ENCODE measurements around the gene TRAF3.
A peak's percentile ranks its signal among the peaks of the same experiment; 100 is the strongest.

The TRAF3 gene

DNA sequence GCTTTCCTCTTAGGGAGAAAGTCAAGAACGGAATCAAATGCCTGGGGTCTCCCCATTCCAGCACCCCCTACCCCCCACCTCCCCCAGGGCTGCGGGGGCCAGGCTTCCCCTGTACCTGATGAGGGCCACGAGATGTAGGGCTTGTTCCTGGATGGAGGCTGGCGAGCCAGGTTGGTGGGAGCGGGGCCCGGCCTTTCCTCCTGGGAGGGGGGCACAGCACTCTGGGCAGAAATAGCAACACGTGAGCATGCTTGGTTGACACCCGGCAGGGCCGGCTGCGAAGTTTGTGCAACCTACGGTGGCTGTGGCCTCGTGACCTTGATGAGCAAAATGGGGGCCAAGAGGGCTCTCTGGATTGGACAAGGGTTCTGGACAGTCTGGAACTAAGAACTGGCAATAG, 160.9 kb downstream of the TRAF3 start:
- Histone ChIP-seq H3K27me3 (no peaks in the 10 kb centered on the region), H3K9ac (no peak overlapping the region), H3K4me2 (no peak overlapping the region), H3K4me3 (no peak overlapping the region), H3K9me3 (replicated peaks in 1 of 11) (no peaks in the 10 kb centered on the region), H3K4me1 (peaks cover 9 to 57% (median 39%) of the 10 kb centered on the region in 10 experiments; a peak in 19 of 20 replicates), H3K27ac (no peak overlapping the region), H3K36me3 (peaks cover 0 to 24% (median 0%) of the 10 kb centered on the region in 11 experiments; a peak in 4 of 22 replicates), H4K20me1 (peaks cover 0 to 18% (median 0%) of the 10 kb centered on the region in 11 experiments; a peak in 2 of 22 replicates)
- TF ChIP-seq Cebpa-rat (IDR thresholded peaks at IDR 0.05): no peak

DNA sequence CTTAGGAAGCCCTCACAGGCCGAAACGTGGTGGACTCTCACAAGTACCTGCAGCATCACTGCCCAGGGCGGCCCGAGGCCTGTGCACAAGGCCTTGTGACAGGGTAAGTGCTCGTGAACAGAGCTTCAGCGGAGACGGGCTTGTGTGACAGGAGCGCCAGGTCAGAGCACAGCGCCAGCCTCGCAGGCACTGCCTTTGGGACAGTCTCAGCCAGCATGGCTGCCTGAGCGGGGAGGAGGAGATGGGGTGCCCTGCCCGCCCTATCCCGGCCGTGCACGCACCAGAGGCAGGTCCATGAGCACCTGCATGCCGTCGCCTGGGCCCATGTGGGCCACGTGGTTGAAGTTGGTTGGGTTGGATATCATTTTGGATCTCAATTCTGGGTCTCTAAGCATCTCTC, 162.1 kb downstream of the TRAF3 start:
- peaks cover 9 to 48% (median 28%) of the 10 kb centered on the region in 10 experiments; a peak in 19 of 20 replicates for H3K4me1 ChIP-seq
- H4K20me1 ChIP-seq: peaks cover 0 to 18% (median 0%) of the 10 kb centered on the region in 11 experiments; a peak in 2 of 22 replicates
- H3K4me3 ChIP-seq: no peak overlapping the region
- H3K9ac ChIP-seq: no peak overlapping the region
- H3K27ac ChIP-seq: no peak overlapping the region
- H3K27me3 ChIP-seq: no peaks in the 10 kb centered on the region
- H3K9me3 ChIP-seq (replicated peaks in 1 of 11): no peaks in the 10 kb centered on the region
- TF ChIP-seq Cebpa-rat (IDR thresholded peaks at IDR 0.05): no peak
- peak overlapping the region in 8 of 11 experiments; percentile 33 to 75 (median 54); a peak in 15 of 22 replicates for H3K4me2 ChIP-seq
- peaks cover 0 to 26% (median 0%) of the 10 kb centered on the region in 11 experiments; a peak in 8 of 22 replicates for H3K36me3 ChIP-seq

- no peaks in the 10 kb centered on the region for H3K27me3 ChIP-seq
- no peak overlapping the region for H3K27ac ChIP-seq
- peaks cover 0 to 33% (median 0%) of the 10 kb centered on the region in 11 experiments; a peak in 8 of 22 replicates for H3K36me3 ChIP-seq
- H3K9ac ChIP-seq: no peak overlapping the region
- no peaks in the 10 kb centered on the region for H3K9me3 ChIP-seq (replicated peaks in 1 of 11)
- peaks cover 9 to 44% (median 28%) of the 10 kb centered on the region in 10 experiments; a peak in 19 of 20 replicates for H3K4me1 ChIP-seq
- peak overlapping the region in 8 of 11 experiments; percentile 33 to 75 (median 54); a peak in 15 of 22 replicates for H3K4me2 ChIP-seq
- no peak for TF ChIP-seq Cebpa-rat (IDR thresholded peaks at IDR 0.05)
- H3K4me3 ChIP-seq: no peak overlapping the region
- H4K20me1 ChIP-seq: peaks cover 0 to 18% (median 0%) of the 10 kb centered on the region in 11 experiments; a peak in 2 of 22 replicates
Observed at GRCh38 chr14:102939820-102940561, 162.7 kb downstream of the TRAF3 start.

- no peaks in the 10 kb centered on the region for H3K27me3 ChIP-seq
- H3K9ac ChIP-seq: no peak overlapping the region
- H3K36me3 ChIP-seq: peaks cover 0 to 41% (median 0%) of the 10 kb centered on the region in 11 experiments; a peak in 8 of 22 replicates
- no peak overlapping the region for H3K4me3 ChIP-seq
- H3K9me3 ChIP-seq (replicated peaks in 1 of 11): no peaks in the 10 kb centered on the region
- no peak for TF ChIP-seq Cebpa-rat (IDR thresholded peaks at IDR 0.05)
- no peak overlapping the region for H3K27ac ChIP-seq
- H4K20me1 ChIP-seq: peaks cover 0 to 18% (median 0%) of the 10 kb centered on the region in 11 experiments; a peak in 2 of 22 replicates
- peaks cover 9 to 44% (median 28%) of the 10 kb centered on the region in 10 experiments; a peak in 19 of 20 replicates for H3K4me1 ChIP-seq
- H3K4me2 ChIP-seq: peak overlapping the region in 7 of 11 experiments; percentile 14 to 75 (median 36); a peak in 12 of 22 replicates
Observed at GRCh38 chr14:102940729-102941362, 163.6 kb downstream of the TRAF3 start.

DNA sequence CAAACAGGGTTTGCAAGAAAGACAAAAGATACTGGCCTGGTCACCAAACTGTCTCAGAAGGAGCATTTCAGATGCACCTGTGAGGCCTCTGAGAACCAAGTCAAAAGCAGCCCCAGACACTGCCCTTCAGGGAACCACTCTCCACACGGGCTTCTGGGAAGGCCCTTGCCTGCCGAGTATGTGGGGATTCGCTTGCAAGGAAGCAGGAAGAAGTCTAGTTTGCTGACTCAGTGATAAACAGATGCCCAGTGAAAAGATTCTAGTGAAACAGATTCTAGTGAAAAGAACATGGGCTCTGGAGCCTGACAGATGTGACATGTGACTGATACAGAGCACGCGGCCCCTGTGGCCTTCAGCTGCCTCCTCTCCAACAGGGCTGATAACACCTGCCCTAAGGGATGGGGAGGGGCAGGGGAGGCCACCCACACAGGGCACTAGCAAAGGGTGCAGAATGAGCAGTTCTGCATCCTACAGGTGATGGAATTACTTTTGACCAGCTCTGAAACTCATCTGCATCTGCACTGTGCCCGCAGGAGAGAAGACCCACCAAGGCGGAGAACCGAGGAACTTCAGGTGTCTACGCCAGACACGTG, 164.3 kb downstream of the TRAF3 start:
- Histone ChIP-seq H3K27me3 (no peaks in the 10 kb centered on the region), H3K4me2 (peak overlapping the region in 10 of 11 experiments; percentile 3 to 75 (median 38); a peak in 13 of 22 replicates), H3K36me3 (peaks cover 0 to 48% (median 4%) of the 10 kb centered on the region in 11 experiments; a peak in 8 of 22 replicates), H3K9ac (no peak overlapping the region), H4K20me1 (peaks cover 0 to 18% (median 0%) of the 10 kb centered on the region in 11 experiments; a peak in 2 of 22 replicates), H3K9me3 (replicated peaks in 1 of 11) (no peaks in the 10 kb centered on the region), H3K27ac (no peak overlapping the region), H3K4me1 (peaks cover 13 to 38% (median 29%) of the 10 kb centered on the region in 10 experiments), H3K4me3 (no peak overlapping the region)
- no peak for TF ChIP-seq Cebpa-rat (IDR thresholded peaks at IDR 0.05)

DNA sequence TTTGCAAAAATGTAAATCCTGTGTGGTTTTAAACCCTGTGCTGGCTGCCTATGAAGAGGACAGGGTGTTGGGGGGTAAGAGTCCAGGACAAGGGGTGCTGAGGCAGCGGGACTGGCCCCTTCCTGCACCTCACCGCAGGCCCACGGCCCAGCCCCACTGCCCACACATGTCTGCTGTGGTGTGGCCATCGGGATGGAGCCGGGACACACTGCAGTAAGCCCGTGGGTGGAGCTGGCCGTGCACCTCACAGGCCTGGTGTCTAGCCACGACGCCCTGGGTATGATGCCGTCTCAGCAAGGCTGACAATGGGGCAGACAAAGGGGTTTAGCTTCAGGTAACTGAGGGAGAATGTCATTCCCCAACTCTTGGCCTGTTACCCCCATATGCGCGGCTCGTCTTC, 164.8 kb downstream of the TRAF3 start:
- Histone ChIP-seq H3K4me3 (no peak overlapping the region), H3K9me3 (replicated peaks in 1 of 11) (no peaks in the 10 kb centered on the region), H3K36me3 (peaks cover 0 to 54% (median 7%) of the 10 kb centered on the region in 11 experiments; a peak in 8 of 22 replicates), H3K9ac (no peak overlapping the region), H3K4me2 (peak overlapping the region in 9 of 11 experiments; percentile 3 to 75 (median 36); a peak in 9 of 22 replicates), H3K27ac (no peak overlapping the region), H3K27me3 (no peaks in the 10 kb centered on the region), H3K4me1 (peaks cover 16 to 38% (median 31%) of the 10 kb centered on the region in 10 experiments), H4K20me1 (peaks cover 0 to 18% (median 0%) of the 10 kb centered on the region in 11 experiments; a peak in 2 of 22 replicates)
- no peak for TF ChIP-seq Cebpa-rat (IDR thresholded peaks at IDR 0.05)

DNA sequence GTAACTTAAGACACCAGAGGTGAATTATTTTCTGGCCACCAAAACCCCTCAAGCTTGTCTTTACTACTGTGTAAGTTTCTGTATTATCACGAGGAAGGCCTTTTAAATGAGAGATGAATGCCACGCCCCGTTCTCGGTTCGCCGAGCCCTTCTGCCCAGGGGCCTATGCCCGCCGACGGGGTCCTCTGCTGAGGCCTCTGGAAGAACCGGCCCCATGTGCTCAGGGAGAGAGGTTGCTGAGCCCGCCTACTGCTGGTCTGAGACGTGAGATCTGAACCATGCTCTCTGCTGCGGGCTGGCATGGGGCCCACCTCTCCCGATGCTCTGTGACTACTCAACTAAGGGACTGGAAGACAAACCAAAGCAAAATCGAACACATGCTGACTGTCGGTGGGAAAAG, 166.2 kb downstream of the TRAF3 start:
- Histone ChIP-seq H3K27ac (no peak overlapping the region), H3K27me3 (no peaks in the 10 kb centered on the region), H3K4me1 (peaks cover 16 to 38% (median 31%) of the 10 kb centered on the region in 10 experiments), H3K4me2 (no peak overlapping the region), H3K4me3 (no peak overlapping the region), H4K20me1 (peaks cover 0 to 18% (median 0%) of the 10 kb centered on the region in 11 experiments; a peak in 2 of 22 replicates), H3K9ac (no peak overlapping the region), H3K9me3 (replicated peaks in 1 of 11) (no peaks in the 10 kb centered on the region), H3K36me3 (peaks cover 0 to 58% (median 7%) of the 10 kb centered on the region in 11 experiments; a peak in 8 of 22 replicates)
- no peak for TF ChIP-seq Cebpa-rat (IDR thresholded peaks at IDR 0.05)

- no peak overlapping the region for H3K27ac ChIP-seq
- no peaks in the 10 kb centered on the region for H3K9me3 ChIP-seq (replicated peaks in 1 of 11)
- H3K4me3 ChIP-seq: no peak overlapping the region
- H3K27me3 ChIP-seq: no peaks in the 10 kb centered on the region
- TF ChIP-seq Cebpa-rat (IDR thresholded peaks at IDR 0.05): no peak
- peaks cover 0 to 18% (median 0%) of the 10 kb centered on the region in 11 experiments; a peak in 3 of 22 replicates for H4K20me1 ChIP-seq
- H3K36me3 ChIP-seq: peaks cover 0 to 58% (median 7%) of the 10 kb centered on the region in 11 experiments; a peak in 8 of 22 replicates
- peaks cover 20 to 43% (median 36%) of the 10 kb centered on the region in 10 experiments for H3K4me1 ChIP-seq
- H3K4me2 ChIP-seq: no peak overlapping the region
- H3K9ac ChIP-seq: no peak overlapping the region
Observed at GRCh38 chr14:102943979-102944378, 166.7 kb downstream of the TRAF3 start.
